Pancreas (tissue), 10 donors: ENCODE data around the gene OGFOD1. TPM values are rescaled to one million over a fixed set of nuclear protein-coding genes. Genes with fewer than 3 reads are reported as not detected.

Source experiments
- ATAC-seq, 4 donors: fragments of 200-7000 bp; cut with Tn5 transposase; one replicate each; pipeline versions ENCODE4 v1.8.0 to v1.9.1; 2020; ENCODE audit warnings: mild to moderate bottlenecking in 4 of 4, moderate library complexity in 4 of 4
- DNase-seq, 6 donors: peaks; one replicate each; pipeline ENCODE4 v3.0.0-alpha.2; 2020
- FAIRE-seq: peaks from 2 replicates; lab custom pipeline; 2012; peaks lifted over from hg19 to GRCh38; lab: Jason Lieb, UNC
- H3K27ac ChIP-seq, 4 donors: fragments of 200-600 bp; sonication (generic); 1 replicate in 3 of 4; 2 replicates in 1 of 4; pipeline versions ENCODE4 v1.5.0 to v1.8.0; 2020
- H3K27me3 ChIP-seq, 4 donors: fragments of 200-600 bp; one replicate each; pipeline ENCODE4 v1.8.0; 2021
- H3K36me3 ChIP-seq, 3 donors: fragments of 200-600 bp; sonication (generic) in 1 of 3; one replicate each; pipeline versions ENCODE4 v1.5.0 to v1.8.0; 2020 to 2021
- H3K4me1 ChIP-seq, 3 donors: fragments of 200-600 bp; one replicate each; pipeline ENCODE4 v1.8.0; 2021
- H3K4me3 ChIP-seq, 4 donors: fragments of 200-600 bp; sonication (generic) in 2 of 4; one replicate each; pipeline versions ENCODE4 v1.5.0 to v1.8.0; 2020 to 2021
- H3K9me3 ChIP-seq, 4 donors: fragments of 200-600 bp; one replicate each; pipeline ENCODE4 v1.8.0; 2021
- WGBS, 2 donors: extraction: QIAGEN DNeasy Blood & Tissue Kit; methylation state at CpG; one replicate each; pipeline ENCODE4 v1.1.7; 2013; 5-methylcytosine and 5-hydroxymethylcytosine counted together
- intact Hi-C, 3 donors: fragments of 100-400 bp; cut with DNase I; formaldehyde crosslinking; loops; one replicate each; pipeline versions ENCODE4 v1.11.1 to v1.14.2; 2022
- polyA plus RNA-seq, 2 donors: library from polyadenylated mRNA; stranded (reverse); fragments of 200-250 nt; gene quantifications; one replicate each; pipeline ENCODE4 v1.2.3, GENCODE V29; 2013
- total RNA-seq, 6 donors: library from RNA; stranded (reverse); fragmentation: NEBNext Ultra II Directional in 4 of 6; extraction: Animal tissue kit (Norgen Biotek cat#: 25700) in 4 of 6; gene quantifications; one replicate each; pipeline versions ENCODE4 v1.2.1 to v1.2.4, GENCODE V29; 2021 to 2023
- TF ChIP-seq, protein P1 (sequence below), 4 donors: fragments of 200-600 bp; sonication (generic) in 3 of 4; IDR thresholded peaks; one replicate each; pipeline versions ENCODE4 v1.5.0 to v1.8.0; 2021; ENCODE audit warnings: antibody characterized with exemption in 4 of 4
- donor health status: healthy with polysubstance abuse.
- donor health status: DM: no; HTN: no; CAD: no; lungs with moderate emphysema.
- donor health status: DM: no; HTN: no; CAD: no.
- donor health status: control.
- donor health status: control.
- donor health status: Bipolar disorder and iron deficiency.
- donor health status: DM: yes; HTN: yes; CAD: no.
- donor health status: DM: no; HTN: no; CAD: no.
- donor health status: DM: no; HTN: no; CAD: no.
- donor health status: DM: yes; HTN: yes; CAD: no.

Gene OGFOD1
- 10 to 100 TPM in 4 of 6 donors, 1 to 10 TPM in 2; 5.9 to 14.0 (median 11.7) TPM for total RNA-seq
- polyA plus RNA-seq = 1 to 10 TPM; 3.2 to 6.6 TPM

DNA sequence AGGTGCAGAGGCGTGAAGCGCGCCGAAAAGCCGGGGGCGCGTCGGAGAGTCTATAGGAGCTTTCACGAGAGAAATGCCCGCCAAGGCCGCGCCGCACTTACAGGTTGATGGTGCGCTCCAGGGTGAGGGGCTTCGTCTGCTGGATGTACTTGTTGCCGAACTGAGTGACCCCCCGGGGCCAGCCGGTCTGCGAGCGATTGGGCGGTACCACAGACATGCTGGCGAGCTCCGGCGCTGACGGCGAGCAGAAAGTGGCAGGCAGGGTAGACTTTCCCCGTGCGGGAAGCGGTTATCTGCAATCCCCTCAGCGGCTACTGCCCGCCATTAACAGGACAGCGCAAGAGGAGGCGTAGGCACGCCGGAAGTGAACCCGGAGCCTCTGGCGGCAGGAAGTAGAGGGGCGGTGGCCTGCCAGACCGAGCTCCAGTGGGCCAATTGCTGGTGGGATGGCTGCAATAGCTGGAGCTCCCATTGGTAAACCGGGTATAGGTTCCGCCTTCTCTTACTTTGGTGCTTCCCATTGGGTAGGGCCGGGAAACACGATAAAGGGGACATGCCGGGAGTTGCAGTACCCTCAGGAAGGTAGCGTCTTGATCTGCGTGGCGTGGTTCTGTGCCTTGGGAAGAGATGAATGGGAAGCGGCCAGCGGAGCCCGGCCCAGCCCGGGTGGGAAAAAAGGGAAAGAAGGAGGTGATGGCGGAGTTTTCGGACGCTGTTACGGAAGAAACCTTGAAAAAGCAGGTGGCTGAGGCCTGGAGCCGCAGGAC is at the start of gene OGFOD1, which contains the start of gene NUDT21:
OGFOD1 (plus strand) TSS at position 569 of the 767 bp plus-strand sequence; CDS start at position 628, 59 bp downstream.
NUDT21 (minus strand) TSS at position 347 of the 767 bp plus-strand sequence; CDS start at position 217, 130 bp downstream.
- Histone ChIP-seq H3K36me3 (peaks cover 0 to 7% (median 0%) of the 10 kb centered on the region in 3 donors), H3K27ac (peak within 1 kb of the TSS; percentile 57 to 72 (median 70)), H3K4me3 (peak within 1 kb of the TSS; percentile 62 to 95 (median 66)), H3K4me1 (peaks cover 7 to 33% (median 22%) of the 10 kb centered on the region in 3 donors), H3K9me3 (no peaks in the 10 kb centered on the region), H3K27me3 (no peaks in the 10 kb centered on the region)
- intact Hi-C loops = no loop called here
- FAIRE-seq = peak; percentile 97
- peak; percentile 98 to 100 (median 98) for ATAC-seq
- WGBS, 2 donors = 0% methylated on average over 56 of the region's 56 CpGs
- DNase-seq = peak; percentile 87 to 97 (median 94)
- TF ChIP-seq, protein P1, sequence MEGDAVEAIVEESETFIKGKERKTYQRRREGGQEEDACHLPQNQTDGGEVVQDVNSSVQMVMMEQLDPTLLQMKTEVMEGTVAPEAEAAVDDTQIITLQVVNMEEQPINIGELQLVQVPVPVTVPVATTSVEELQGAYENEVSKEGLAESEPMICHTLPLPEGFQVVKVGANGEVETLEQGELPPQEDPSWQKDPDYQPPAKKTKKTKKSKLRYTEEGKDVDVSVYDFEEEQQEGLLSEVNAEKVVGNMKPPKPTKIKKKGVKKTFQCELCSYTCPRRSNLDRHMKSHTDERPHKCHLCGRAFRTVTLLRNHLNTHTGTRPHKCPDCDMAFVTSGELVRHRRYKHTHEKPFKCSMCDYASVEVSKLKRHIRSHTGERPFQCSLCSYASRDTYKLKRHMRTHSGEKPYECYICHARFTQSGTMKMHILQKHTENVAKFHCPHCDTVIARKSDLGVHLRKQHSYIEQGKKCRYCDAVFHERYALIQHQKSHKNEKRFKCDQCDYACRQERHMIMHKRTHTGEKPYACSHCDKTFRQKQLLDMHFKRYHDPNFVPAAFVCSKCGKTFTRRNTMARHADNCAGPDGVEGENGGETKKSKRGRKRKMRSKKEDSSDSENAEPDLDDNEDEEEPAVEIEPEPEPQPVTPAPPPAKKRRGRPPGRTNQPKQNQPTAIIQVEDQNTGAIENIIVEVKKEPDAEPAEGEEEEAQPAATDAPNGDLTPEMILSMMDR (IDR thresholded peaks at IDR 0.05) = no peak

- no peak for ATAC-seq
- no peak for DNase-seq
- 80 to 96% methylated on average over 4 of the region's 4 CpGs for WGBS, 2 donors
- intact Hi-C loops = no loop called here
- H3K9me3 ChIP-seq = no peaks in the 10 kb centered on the region
- peaks cover 0 to 36% (median 6%) of the 10 kb centered on the region in 3 donors for H3K36me3 ChIP-seq
- no peaks in the 10 kb centered on the region for H3K27me3 ChIP-seq
- peaks cover 6 to 17% (median 14%) of the 10 kb centered on the region in 3 donors for H3K4me1 ChIP-seq
- no peak overlapping the region for H3K27ac ChIP-seq
- TF ChIP-seq, protein P1 (IDR thresholded peaks at IDR 0.05) = no peak
- FAIRE-seq = no peak
- no peak overlapping the region for H3K4me3 ChIP-seq
These were observed 45.2 kb upstream of the OGFOD1 start for GRCh38 chr16:56405977-56406672.

DNA sequence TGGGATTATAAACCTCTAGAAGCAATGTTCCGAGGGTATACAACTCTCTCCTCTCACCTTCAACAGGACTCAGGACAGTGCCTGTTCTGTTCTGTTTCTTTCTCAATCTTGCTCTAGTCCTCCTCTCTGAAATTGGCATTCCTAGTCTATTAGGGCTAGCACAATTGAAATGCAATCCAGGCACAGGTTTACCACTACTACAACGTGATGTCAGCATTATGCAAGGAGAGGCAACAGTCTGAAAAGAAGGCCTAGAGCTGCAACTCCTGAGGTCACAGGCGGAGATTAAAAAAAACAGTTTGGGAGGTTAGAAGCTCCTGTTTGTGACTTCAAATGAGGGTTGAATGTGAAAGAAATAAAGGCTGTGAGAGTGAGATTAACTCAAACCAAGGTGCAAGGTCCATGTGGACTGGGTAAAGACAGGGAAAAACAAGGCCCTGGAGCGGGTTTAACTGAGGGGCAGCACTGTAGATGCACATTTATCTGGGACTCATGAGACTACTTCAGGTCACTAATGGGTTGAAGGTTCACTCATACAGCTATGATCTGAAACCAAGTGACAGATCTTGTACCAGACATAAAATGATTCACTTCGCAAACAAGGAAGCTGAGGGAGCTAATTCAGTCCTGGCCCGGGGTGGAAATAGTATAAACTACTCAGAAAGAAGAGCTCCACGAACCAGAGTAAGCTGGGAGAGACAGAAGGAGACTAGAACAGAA is 42.8 kb upstream of the OGFOD1 start:
- Histone ChIP-seq H3K27me3 (no peaks in the 10 kb centered on the region), H3K36me3 (peaks cover 6 to 19% (median 7%) of the 10 kb centered on the region in 3 donors), H3K27ac (peak overlapping the region in 3 of 4 donors; percentile 53 to 80 (median 62)), H3K4me3 (no peak overlapping the region), H3K4me1 (peaks cover 6 to 17% (median 14%) of the 10 kb centered on the region in 3 donors), H3K9me3 (no peaks in the 10 kb centered on the region)
- intact Hi-C loops = no loop called here
- WGBS, 2 donors = 77 to 82% methylated on average over 7 of the region's 7 CpGs
- DNase-seq (peak in 1 of 6 donors; percentile 20), FAIRE-seq (no peak), ATAC-seq (peak; percentile 80 to 94 (median 82))
- TF ChIP-seq, protein P1 (IDR thresholded peaks at IDR 0.05) = no peak

DNA sequence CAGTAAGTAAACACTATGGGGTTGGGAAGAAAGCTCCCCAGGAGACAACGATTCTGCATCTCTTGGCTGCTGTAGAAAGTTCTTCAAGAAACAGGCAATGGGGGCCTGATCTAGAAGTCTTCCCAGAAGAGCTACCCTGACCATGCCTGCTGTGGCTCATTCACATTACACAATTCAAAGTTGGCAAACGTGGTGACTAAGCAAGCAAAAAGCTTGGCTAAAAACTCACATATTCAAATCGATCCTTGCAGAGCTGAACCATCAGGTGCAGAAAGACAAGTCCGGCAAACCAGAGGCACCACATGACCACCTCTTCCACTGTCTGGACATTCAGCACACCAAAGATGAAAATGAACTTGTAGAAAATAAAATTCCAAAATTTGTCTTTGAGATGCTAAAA is 42.2 kb upstream of the OGFOD1 start:
- WGBS, 2 donors = 28 to 32% methylated on average over 4 of the region's 4 CpGs
- Histone ChIP-seq H3K27me3 (no peaks in the 10 kb centered on the region), H3K9me3 (no peaks in the 10 kb centered on the region), H3K4me3 (no peak overlapping the region), H3K36me3 (peaks cover 6 to 15% (median 7%) of the 10 kb centered on the region in 3 donors), H3K4me1 (peaks cover 6 to 17% (median 14%) of the 10 kb centered on the region in 3 donors), H3K27ac (peak overlapping the region in 3 of 4 donors; percentile 53 to 80 (median 62))
- no peak for FAIRE-seq
- DNase-seq = peak in 2 of 6 donors; percentile 39 to 58
- TF ChIP-seq, protein P1 (IDR thresholded peaks at IDR 0.05) = no peak
- intact Hi-C loops = no loop called here
- peak; percentile 91 to 94 (median 92) for ATAC-seq
